GM12872 (cell line): ENCODE results near the gene AKAP13.

Source experiments
- TF ChIP-seq, protein P1 (sequence below): IDR thresholded peaks from 3 replicates; pipeline ENCODE4 v1.5.1; 2011; ENCODE audit warnings: low read depth, mild to moderate bottlenecking, low read length, moderate library complexity; ENCODE audit not compliant: insufficient read depth

AKAP13 gene

DNA sequence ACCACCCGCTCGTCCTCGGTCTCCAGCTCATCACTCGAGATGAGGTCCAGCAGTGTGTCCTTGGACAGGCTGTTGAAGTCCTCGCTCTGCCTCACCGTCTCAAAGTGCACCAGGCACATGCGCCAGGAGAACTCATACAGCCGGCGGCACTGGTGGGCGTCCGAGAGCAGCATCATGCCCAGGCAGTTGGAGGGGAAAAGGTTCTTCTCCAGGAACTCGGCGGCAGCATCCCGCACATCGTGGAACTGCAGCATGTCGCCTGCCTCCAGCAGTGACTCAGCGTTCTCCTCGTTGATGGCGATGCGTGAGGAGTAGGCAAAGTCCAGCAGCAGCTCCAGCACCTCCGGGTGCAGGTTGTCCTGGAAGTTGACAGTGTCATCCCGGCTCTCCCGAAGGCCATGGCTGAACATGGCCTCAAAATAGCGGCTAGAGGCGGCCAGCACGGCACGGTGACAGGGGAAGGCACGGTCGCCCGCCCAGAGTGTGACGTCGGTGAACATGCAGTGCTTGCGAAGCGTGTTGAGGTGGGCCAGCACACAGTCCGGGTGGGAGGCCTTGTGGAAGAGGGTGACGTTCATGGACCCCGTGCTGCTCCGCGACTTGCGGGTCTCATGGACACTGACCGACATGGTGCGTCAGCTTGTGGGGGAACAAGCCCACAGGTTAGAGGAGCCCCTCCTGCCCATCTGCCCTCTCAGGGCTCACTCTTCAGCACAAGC, 388.9 kb downstream of the AKAP13 start:
- TF ChIP-seq, protein P1, sequence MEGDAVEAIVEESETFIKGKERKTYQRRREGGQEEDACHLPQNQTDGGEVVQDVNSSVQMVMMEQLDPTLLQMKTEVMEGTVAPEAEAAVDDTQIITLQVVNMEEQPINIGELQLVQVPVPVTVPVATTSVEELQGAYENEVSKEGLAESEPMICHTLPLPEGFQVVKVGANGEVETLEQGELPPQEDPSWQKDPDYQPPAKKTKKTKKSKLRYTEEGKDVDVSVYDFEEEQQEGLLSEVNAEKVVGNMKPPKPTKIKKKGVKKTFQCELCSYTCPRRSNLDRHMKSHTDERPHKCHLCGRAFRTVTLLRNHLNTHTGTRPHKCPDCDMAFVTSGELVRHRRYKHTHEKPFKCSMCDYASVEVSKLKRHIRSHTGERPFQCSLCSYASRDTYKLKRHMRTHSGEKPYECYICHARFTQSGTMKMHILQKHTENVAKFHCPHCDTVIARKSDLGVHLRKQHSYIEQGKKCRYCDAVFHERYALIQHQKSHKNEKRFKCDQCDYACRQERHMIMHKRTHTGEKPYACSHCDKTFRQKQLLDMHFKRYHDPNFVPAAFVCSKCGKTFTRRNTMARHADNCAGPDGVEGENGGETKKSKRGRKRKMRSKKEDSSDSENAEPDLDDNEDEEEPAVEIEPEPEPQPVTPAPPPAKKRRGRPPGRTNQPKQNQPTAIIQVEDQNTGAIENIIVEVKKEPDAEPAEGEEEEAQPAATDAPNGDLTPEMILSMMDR = no peak

DNA sequence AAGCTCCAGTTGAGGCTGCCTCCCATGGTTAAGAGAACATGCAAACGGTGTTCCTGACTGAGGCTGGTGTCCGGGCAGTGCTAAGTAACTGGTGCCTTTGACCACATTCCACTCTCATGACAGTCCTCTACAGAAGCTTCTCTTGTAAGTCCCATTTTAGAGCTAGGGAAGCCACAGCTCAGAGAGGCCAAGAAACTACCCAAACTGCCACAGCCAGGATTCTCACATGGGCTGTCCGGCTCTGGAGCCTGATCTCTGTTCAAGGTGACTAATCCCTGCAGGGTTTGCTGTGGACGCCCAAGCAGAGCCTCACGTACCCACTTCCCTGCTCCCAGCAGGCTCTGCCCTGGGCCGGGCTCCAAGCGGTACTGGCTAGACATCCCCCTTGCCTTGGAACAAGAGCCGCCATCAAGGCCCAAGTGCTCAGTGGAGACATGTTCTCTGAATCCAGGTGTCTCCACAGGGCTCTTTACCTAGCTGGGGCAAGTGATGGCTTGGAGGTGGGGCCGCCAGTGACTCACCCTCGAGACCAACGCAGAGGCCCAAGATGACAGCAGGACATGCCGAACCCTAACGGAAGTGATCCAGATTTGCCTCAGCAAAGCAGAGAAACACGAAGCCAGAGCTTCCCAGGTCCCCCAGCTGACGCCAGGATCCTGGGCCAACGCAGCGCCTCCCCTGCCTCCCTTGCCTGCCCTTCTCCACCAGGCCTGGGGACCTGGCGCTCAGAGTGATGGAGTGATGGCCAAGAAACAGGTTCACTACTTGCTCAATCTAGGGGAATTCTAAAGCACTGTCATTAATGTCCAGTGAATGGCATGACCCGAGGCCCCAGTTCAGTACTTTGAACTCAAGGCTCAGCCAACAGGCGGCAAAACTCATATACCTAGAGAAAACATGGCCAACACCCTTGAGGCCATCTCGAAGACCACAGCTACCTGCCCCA, 390.0 kb downstream of the AKAP13 start:
- TF ChIP-seq, protein P1 = no peak

DNA sequence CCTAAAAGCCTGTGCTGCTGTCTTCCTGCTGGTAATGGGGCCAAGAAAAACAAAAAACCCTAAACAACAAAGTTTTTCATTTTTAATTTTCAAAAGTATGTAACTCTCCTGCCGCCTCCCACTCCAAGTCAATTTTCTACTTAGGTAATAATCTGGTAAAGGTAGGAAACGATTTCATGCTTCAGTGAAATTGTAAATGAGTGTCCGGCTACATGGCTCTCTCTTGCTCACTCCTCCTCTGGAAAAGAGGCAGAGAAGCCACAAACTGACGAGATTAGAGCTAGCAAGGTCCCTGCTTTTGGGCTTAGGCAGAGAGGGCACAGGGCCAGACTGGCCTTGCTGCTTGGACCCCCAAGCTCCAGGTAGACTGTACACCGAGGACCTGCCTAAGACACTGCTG, 390.9 kb downstream of the AKAP13 start:
- TF ChIP-seq, protein P1 = no peak

DNA sequence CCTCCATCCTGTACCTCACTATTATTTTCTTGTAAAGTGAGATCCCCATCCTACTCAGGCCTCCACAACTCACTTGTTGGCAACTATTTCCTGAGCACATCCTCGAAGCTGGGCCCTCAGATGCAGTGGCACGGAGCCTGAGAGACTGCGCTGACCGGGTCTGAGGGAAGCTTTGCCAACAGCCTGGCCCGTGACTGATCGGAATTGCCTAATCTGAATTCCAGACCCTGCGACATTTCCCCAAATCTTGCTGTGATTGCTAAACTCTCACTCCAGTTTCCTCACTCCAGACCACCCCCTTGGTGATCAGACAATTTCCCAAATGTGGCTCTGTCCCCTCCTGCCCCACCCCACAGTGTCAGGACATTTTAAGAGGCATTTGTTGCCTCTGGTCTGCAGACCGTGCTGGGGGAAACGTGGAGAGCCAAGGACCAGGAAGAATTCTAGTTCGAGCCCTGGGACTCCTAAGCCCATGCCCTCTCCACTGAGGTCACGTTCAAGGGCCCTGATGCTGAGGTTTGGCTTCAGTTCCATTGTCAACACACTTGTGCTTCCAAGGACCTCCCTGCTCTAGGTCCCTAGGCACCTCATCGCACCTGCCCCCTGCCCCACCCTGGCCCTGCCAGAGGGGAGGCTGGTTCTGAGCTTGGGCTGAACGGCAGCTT, 391.5 kb downstream of the AKAP13 start:
- TF ChIP-seq, protein P1 = no peak

DNA sequence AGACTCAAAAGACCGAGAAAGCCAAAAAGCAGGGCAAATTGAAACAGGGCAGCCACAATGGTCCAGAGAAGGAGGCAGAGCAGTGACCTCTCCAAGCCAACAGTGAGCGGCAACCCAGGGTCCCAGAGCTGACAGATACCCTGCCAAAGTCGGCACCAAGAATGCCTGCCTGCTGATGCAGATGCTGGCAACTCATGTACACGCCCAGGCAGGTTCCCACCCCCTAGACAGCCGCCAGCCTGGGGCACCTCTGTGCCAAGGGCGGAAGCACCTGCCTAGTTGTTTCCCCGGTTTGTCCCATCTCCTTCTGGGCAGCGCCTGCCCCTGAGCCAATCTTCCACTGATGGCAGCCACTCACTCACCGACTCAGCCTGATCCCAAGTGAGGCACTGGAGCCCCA, 392.3 kb downstream of the AKAP13 start:
- TF ChIP-seq, protein P1 = no peak

DNA sequence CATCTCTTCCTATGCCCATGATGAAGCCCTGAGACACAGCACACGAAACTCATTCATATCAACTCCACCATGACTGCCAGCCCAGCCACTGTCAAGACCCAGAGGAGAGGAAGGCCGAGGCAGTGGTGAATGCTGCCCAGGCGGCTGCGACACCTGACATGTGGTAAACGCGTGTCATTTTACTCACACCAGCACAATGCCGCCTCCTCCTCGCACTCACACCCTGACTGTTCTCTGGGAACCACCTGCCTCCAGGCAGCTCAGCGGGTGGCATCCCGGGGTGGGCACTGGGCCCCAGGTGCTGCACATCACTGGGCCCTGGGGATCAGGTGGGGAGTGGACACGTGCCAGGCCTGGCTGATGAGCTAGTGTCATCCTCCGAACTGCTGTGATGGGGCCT, 392.8 kb downstream of the AKAP13 start:
- TF ChIP-seq, protein P1 = no peak

DNA sequence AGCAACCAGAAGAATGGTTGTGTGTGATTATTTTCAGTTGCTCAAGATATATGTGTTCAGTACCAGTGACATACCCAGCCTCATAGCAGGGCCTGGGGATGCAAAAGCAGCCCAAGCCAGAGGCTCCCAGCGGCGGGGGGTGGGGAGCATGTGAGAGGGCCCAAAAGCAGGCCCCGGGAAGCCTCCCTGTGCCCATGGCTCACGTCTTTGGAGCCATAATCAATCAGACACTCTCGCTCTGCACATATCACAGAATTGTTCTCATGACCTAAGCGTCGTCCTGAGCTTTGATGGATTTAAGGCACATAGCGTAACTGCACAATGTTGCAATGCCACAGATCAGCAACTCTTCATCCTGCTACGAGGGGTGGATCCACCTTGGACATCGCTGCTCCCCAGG, 393.6 kb downstream of the AKAP13 start:
- TF ChIP-seq, protein P1 = no peak
